Neural cell (in vitro differentiated cells): ENCODE data around the gene MAP3K13. TPM values are rescaled to one million over a fixed set of nuclear protein-coding genes. Genes with fewer than 3 reads are reported as not detected.

Source experiments
- H2AFZ ChIP-seq: fragments of 200-600, 300-800 bp; sonication (generic), shearing (Covaris generic); 2 replicates; pipeline ENCODE4 v1.6.0; 2014; ENCODE audit warnings: low read depth, mild to moderate bottlenecking, antibody characterized with exemption, low read length, moderate library complexity
- H3F3A ChIP-seq: fragments of 200-600 bp; shearing (Covaris generic); 2 replicates; pipeline ENCODE4 v1.6.1; 2016; ENCODE audit warnings: mild to moderate bottlenecking, moderate library complexity, mixed read lengths, antibody characterized with exemption, low read length; ENCODE audit not compliant: insufficient read depth, poor library complexity, severe bottlenecking
- H3K27ac ChIP-seq: fragments of 200-600, 300-800 bp; sonication (generic), shearing (Covaris generic); 2 replicates; pipeline ENCODE4 v1.5.1; 2014; ENCODE audit warnings: mild to moderate bottlenecking, low read length, moderate library complexity
- H3K27me3 ChIP-seq: fragments of 300-800, 200-600 bp; sonication (generic), shearing (Covaris generic); 2 replicates; pipeline ENCODE4 v1.6.0; 2014; ENCODE audit warnings: mild to moderate bottlenecking, low read depth, low read length, moderate library complexity; ENCODE audit not compliant: insufficient read depth
- H3K36me3 ChIP-seq: fragments of 300-800, 200-600 bp; sonication (generic), shearing (Covaris generic); 2 replicates; pipeline ENCODE4 v1.5.1; 2014; ENCODE audit warnings: mild to moderate bottlenecking, antibody characterized with exemption, low read length, moderate library complexity; ENCODE audit not compliant: insufficient read depth
- H3K4me2 ChIP-seq: fragments of 300-800, 200-600 bp; sonication (generic), shearing (Covaris generic); 2 replicates; pipeline ENCODE4 v1.6.0; 2014; ENCODE audit warnings: mild to moderate bottlenecking, low read length
- H3K4me3 ChIP-seq: fragments of 300-800, 200-600 bp; sonication (generic), shearing (Covaris generic); 2 replicates; pipeline ENCODE4 v1.5.1; 2014; ENCODE audit warnings: mild to moderate bottlenecking, low read length, moderate library complexity
- H3K79me2 ChIP-seq: fragments of 200-600 bp; shearing (Covaris generic); replicated peaks from 2 replicates; pipeline ENCODE4 v1.6.0; 2014; ENCODE audit warnings: mild to moderate bottlenecking, low read length, moderate library complexity; ENCODE audit not compliant: insufficient read depth
- H3K9ac ChIP-seq: fragments of 300-800, 200-600 bp; sonication (generic), shearing (Covaris generic); 2 replicates; pipeline ENCODE4 v1.6.1; 2016; ENCODE audit warnings: mild to moderate bottlenecking, low read length, mixed read lengths
- H3K9me2 ChIP-seq: fragments of 200-600 bp; shearing (Covaris generic); 2 replicates; pipeline ENCODE4 v1.6.1; 2016; ENCODE audit warnings: mild to moderate bottlenecking, low read length, mixed read lengths; ENCODE audit not compliant: insufficient read depth
- H3K9me3 ChIP-seq: fragments of 200-600, 300-800 bp; sonication (generic), shearing (Covaris generic); 2 replicates; pipeline ENCODE4 v1.6.1; 2016; ENCODE audit warnings: mild to moderate bottlenecking, mixed run types, low read length, moderate library complexity, mixed read lengths
- H4K20me1 ChIP-seq: fragments of 200-600 bp; shearing (Covaris generic); 2 replicates; pipeline ENCODE4 v1.6.1; 2016; ENCODE audit warnings: mild to moderate bottlenecking, mixed run types; ENCODE audit not compliant: insufficient read depth
- EP300 ChIP-seq: fragments of 450-650 bp; conservative IDR thresholded peaks from 2 replicates; pipeline ENCODE4 v1.6.1; 2014; ENCODE audit warnings: antibody characterized with exemption, mild to moderate bottlenecking, moderate library complexity; ENCODE audit not compliant: poor library complexity, severe bottlenecking
- EZH2 ChIP-seq: fragments of 200-600, 300-800 bp; shearing (Covaris generic), sonication (generic); IDR thresholded peaks from 2 replicates; pipeline ENCODE4 v1.6.1; 2014; ENCODE audit warnings: antibody characterized with exemption, low read length, borderline replicate concordance, mild to moderate bottlenecking; ENCODE audit not compliant: insufficient read depth, poor library complexity, severe bottlenecking
- MXI1 ChIP-seq: fragments of 450-650 bp; conservative IDR thresholded peaks from 2 replicates; pipeline ENCODE4 v1.6.1; 2014; ENCODE audit warnings: antibody characterized with exemption, mild to moderate bottlenecking; ENCODE audit not compliant: poor library complexity, severe bottlenecking
- POLR2AphosphoS5 ChIP-seq: IDR thresholded peaks from 2 replicates; pipeline ENCODE4 v1.6.1; 2012
- RAD21 ChIP-seq: fragments of 450-650 bp; conservative IDR thresholded peaks from 2 replicates; pipeline ENCODE4 v1.6.1; 2014; ENCODE audit warnings: antibody characterized with exemption, mild to moderate bottlenecking, moderate library complexity
- SMC3 ChIP-seq: fragments of 450-650 bp; conservative IDR thresholded peaks from 2 replicates; pipeline ENCODE4 v1.6.1; 2014; ENCODE audit warnings: antibody characterized with exemption, mild to moderate bottlenecking, moderate library complexity; ENCODE audit not compliant: poor library complexity
- TAF1 ChIP-seq: IDR thresholded peaks from 2 replicates; pipeline ENCODE4 v1.6.1; 2012; ENCODE audit warnings: low read depth
- polyA plus RNA-seq: library from polyadenylated mRNA; depleted of rRNA; stranded (reverse); fragments of >200 nt; gene quantifications from 2 replicates; pipeline ENCODE4 v1.2.3, GENCODE V29; 2014
- TF ChIP-seq, protein P1 (sequence below): IDR thresholded peaks from 2 replicates; pipeline ENCODE4 v1.6.1; 2012; ENCODE audit warnings: borderline replicate concordance
- TF ChIP-seq, protein P2 (sequence below): fragments of 450-650 bp; IDR thresholded peaks from 2 replicates; pipeline ENCODE4 v1.5.1; 2014; ENCODE audit warnings: antibody characterized with exemption, mild to moderate bottlenecking, moderate library complexity; ENCODE audit not compliant: poor library complexity, severe bottlenecking

MAP3K13 gene
- polyA plus RNA-seq, 1 donor from 2014 or later, result 33.8 TPM

DNA sequence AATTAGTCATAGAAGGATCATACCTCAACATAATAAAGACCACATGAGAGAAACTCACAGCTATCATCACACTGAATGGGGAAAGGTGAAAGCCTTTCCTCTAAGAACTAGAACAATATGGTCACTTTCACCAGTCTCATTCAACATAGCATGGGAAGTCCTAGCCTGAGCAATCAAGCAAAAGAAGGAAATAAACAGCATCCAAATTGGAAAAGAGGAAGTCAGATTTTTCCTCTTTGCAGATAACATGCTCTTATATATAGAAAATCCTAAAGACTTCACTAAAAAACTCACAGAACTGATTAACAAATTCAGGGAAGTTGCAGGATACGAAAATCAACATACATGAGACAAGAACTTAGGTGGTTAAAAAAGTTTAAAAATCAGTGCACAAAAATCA is 24.7 kb downstream of the MAP3K13 start:
- Histone ChIP-seq H3K4me3 (no peak overlapping the region), H3F3A (no peaks in the 10 kb centered on the region), H4K20me1 (no peaks in the 10 kb centered on the region), H2AFZ (no peak overlapping the region), H3K9ac (no peak overlapping the region), H3K4me2 (no peak overlapping the region), H3K9me3 (no peaks in the 10 kb centered on the region), H3K27ac (no peak overlapping the region), H3K27me3 (no peaks in the 10 kb centered on the region), H3K9me2 (no peaks in the 10 kb centered on the region), H3K36me3 (no peaks in the 10 kb centered on the region), H3K79me2 (peaks cover 5% of the 10 kb centered on the region)
- no peak for TF ChIP-seq EZH2
- no peak for TF ChIP-seq TAF1
- TF ChIP-seq, protein P1, sequence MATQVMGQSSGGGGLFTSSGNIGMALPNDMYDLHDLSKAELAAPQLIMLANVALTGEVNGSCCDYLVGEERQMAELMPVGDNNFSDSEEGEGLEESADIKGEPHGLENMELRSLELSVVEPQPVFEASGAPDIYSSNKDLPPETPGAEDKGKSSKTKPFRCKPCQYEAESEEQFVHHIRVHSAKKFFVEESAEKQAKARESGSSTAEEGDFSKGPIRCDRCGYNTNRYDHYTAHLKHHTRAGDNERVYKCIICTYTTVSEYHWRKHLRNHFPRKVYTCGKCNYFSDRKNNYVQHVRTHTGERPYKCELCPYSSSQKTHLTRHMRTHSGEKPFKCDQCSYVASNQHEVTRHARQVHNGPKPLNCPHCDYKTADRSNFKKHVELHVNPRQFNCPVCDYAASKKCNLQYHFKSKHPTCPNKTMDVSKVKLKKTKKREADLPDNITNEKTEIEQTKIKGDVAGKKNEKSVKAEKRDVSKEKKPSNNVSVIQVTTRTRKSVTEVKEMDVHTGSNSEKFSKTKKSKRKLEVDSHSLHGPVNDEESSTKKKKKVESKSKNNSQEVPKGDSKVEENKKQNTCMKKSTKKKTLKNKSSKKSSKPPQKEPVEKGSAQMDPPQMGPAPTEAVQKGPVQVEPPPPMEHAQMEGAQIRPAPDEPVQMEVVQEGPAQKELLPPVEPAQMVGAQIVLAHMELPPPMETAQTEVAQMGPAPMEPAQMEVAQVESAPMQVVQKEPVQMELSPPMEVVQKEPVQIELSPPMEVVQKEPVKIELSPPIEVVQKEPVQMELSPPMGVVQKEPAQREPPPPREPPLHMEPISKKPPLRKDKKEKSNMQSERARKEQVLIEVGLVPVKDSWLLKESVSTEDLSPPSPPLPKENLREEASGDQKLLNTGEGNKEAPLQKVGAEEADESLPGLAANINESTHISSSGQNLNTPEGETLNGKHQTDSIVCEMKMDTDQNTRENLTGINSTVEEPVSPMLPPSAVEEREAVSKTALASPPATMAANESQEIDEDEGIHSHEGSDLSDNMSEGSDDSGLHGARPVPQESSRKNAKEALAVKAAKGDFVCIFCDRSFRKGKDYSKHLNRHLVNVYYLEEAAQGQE, result no peak
- TF ChIP-seq SMC3, result no peak

DNA sequence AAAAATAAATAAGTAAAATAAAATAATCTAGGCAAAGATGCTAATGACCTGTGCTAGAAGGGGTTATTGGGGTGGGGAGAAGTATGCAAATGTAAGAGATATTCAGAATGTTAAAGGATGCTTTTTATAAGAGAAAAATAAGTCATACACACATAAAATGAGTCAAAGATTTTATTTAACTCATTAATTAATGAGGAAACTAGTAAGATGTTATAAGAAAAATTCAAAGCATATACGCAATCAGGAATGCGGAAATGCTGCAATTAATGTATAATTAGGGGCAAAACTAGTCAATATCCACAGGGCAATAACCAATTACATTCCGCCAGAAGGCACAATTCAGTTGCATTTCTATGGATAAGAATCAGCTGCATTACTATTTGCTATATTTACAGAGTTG is 30.1 kb downstream of the MAP3K13 start:
- H4K20me1 ChIP-seq, result no peaks in the 10 kb centered on the region

More for the DNA sequence above, 30.1 kb downstream of the MAP3K13 start:
- no peak overlapping the region for H3K4me2 ChIP-seq
- no peak overlapping the region for H2AFZ ChIP-seq
- H3F3A ChIP-seq, result no peaks in the 10 kb centered on the region
- TF ChIP-seq EZH2 (no peak), POLR2AphosphoS5 (no peak), RAD21 (no peak), SMC3 (no peak), EP300 (no peak), TAF1 (no peak), MXI1 (no peak)
- TF ChIP-seq, protein P2, sequence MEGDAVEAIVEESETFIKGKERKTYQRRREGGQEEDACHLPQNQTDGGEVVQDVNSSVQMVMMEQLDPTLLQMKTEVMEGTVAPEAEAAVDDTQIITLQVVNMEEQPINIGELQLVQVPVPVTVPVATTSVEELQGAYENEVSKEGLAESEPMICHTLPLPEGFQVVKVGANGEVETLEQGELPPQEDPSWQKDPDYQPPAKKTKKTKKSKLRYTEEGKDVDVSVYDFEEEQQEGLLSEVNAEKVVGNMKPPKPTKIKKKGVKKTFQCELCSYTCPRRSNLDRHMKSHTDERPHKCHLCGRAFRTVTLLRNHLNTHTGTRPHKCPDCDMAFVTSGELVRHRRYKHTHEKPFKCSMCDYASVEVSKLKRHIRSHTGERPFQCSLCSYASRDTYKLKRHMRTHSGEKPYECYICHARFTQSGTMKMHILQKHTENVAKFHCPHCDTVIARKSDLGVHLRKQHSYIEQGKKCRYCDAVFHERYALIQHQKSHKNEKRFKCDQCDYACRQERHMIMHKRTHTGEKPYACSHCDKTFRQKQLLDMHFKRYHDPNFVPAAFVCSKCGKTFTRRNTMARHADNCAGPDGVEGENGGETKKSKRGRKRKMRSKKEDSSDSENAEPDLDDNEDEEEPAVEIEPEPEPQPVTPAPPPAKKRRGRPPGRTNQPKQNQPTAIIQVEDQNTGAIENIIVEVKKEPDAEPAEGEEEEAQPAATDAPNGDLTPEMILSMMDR, result no peak
- TF ChIP-seq, protein P1, result no peak
- no peak overlapping the region for H3K9ac ChIP-seq
- no peaks in the 10 kb centered on the region for H3K27me3 ChIP-seq
- H3K79me2 ChIP-seq, result no peaks in the 10 kb centered on the region
- H3K9me2 ChIP-seq, result no peaks in the 10 kb centered on the region
- H3K9me3 ChIP-seq, result no peaks in the 10 kb centered on the region
- H3K27ac ChIP-seq, result no peak overlapping the region
- H3K4me3 ChIP-seq, result no peak overlapping the region
- no peaks in the 10 kb centered on the region for H3K36me3 ChIP-seq
